Kidney epithelial cell (primary cell): ENCODE results near the gene LRP3. TPM values are rescaled to one million over a fixed set of nuclear protein-coding genes. Genes with fewer than 3 reads are reported as not detected.
"Not testable (repeated sequence)": the region's sequence is repeated elsewhere in the genome, so short reads cannot be mapped to it uniquely, and the experiment has no call there.

Experiments used
- DNase-seq: peaks from one replicate; pipeline ENCODE4 v3.0.0-alpha.2; 2010; ENCODE audit warnings: low read depth
- H3K27me3 ChIP-seq: 2 replicates; pipeline ENCODE4 v1.6.0; 2011; ENCODE audit warnings: low read length; ENCODE audit not compliant: control insufficient read depth, insufficient read depth
- H3K36me3 ChIP-seq: 2 replicates; pipeline ENCODE4 v1.5.1; 2011; ENCODE audit warnings: low read length; ENCODE audit not compliant: control insufficient read depth, insufficient read depth
- H3K4me3 ChIP-seq: 2 replicates; pipeline ENCODE4 v1.5.1; 2011; ENCODE audit warnings: low read depth, mild to moderate bottlenecking, control low read depth, low read length
- total RNA-seq: library from RNA; depleted of rRNA; stranded (reverse); fragments of >200 nt; gene quantifications from 2 replicates; pipeline ENCODE4 v1.2.3, GENCODE V29; 2015
- TF ChIP-seq, protein P1 (sequence below): IDR thresholded peaks from 2 replicates; pipeline ENCODE4 v1.5.1; 2011; ENCODE audit warnings: mild to moderate bottlenecking, moderate library complexity, low read length, control low read depth, inconsistent platforms; ENCODE audit not compliant: insufficient read depth, poor library complexity, severe bottlenecking

LRP3 gene
- total RNA-seq, 1 donor from 2014 or later = 42.8 TPM

DNA sequence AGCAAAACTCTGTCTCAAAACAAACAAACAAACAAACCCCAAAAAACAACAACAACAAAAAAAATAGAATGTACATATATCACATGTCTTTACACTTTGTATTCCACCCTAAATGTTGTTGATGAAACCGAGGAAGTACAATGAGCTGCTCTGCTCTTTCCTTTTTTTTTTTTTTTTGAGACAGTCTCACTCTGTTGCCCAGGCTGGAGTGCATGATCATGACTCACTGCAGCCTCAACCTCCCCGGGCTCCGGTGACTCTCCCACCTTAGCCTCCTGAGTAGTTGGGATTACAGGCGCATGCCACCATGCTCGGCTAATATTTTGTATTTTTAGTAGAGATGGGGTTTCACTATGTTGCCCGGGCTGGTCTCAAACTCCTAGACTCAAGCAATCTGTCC is 30.6 kb upstream of the LRP3 start:
- no peak for DNase-seq

DNA sequence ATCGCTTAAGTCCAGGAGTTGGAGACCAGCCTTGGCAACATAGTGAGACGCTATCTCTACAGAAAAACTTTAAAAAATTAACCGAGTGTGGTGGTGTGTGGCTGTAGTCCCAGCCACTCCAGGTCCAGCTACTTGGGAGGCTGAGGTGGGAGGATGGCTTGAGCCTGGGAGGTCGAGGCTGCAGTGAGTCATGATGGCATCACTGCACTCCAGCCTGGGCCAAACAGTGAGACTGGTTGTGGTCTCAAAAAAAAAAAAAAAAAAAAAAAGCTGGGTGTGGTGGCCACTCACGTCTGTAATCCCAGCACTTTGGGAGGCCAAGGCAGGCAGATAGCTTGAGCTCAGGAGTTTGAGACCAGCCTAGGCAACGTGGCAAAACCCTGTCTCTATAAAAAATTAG is 28.1 kb upstream of the LRP3 start:
- not testable (repeated sequence) for H3K36me3 ChIP-seq, H3K4me3 ChIP-seq, H3K27me3 ChIP-seq, DNase-seq

More for the DNA sequence above, 30.6 kb upstream of the LRP3 start:
- TF ChIP-seq, protein P1, sequence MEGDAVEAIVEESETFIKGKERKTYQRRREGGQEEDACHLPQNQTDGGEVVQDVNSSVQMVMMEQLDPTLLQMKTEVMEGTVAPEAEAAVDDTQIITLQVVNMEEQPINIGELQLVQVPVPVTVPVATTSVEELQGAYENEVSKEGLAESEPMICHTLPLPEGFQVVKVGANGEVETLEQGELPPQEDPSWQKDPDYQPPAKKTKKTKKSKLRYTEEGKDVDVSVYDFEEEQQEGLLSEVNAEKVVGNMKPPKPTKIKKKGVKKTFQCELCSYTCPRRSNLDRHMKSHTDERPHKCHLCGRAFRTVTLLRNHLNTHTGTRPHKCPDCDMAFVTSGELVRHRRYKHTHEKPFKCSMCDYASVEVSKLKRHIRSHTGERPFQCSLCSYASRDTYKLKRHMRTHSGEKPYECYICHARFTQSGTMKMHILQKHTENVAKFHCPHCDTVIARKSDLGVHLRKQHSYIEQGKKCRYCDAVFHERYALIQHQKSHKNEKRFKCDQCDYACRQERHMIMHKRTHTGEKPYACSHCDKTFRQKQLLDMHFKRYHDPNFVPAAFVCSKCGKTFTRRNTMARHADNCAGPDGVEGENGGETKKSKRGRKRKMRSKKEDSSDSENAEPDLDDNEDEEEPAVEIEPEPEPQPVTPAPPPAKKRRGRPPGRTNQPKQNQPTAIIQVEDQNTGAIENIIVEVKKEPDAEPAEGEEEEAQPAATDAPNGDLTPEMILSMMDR = no peak
- H3K36me3 ChIP-seq = no peaks in the 10 kb centered on the region
- H3K27me3 ChIP-seq = no peaks in the 10 kb centered on the region
- H3K4me3 ChIP-seq = no peak overlapping the region

- no peaks in the 10 kb centered on the region for H3K27me3 ChIP-seq
- no peak for DNase-seq
- TF ChIP-seq, protein P1 = no peak
- H3K36me3 ChIP-seq = no peaks in the 10 kb centered on the region
- no peak overlapping the region for H3K4me3 ChIP-seq
Observed at GRCh38 chr19:33167438-33167837, 26.7 kb upstream of the LRP3 start.

GRCh38 chr19:33168528-33168927 is 25.6 kb upstream of the LRP3 start:
- H3K27me3 ChIP-seq = no peaks in the 10 kb centered on the region
- H3K4me3 ChIP-seq = no peak overlapping the region
- H3K36me3 ChIP-seq = no peaks in the 10 kb centered on the region
- no peak for DNase-seq
- TF ChIP-seq, protein P1 = no peak

GRCh38 chr19:33171222-33171795 is 22.8 kb upstream of the LRP3 start:
- TF ChIP-seq, protein P1 = no peak
- H3K4me3 ChIP-seq = no peak overlapping the region
- H3K27me3 ChIP-seq = no peaks in the 10 kb centered on the region
- DNase-seq = no peak
- H3K36me3 ChIP-seq = no peaks in the 10 kb centered on the region

GRCh38 chr19:33171916-33172359 is 22.2 kb upstream of the LRP3 start:
- DNase-seq = no peak
- no peaks in the 10 kb centered on the region for H3K27me3 ChIP-seq

More at GRCh38 chr19:33171916-33172359, 22.2 kb upstream of the LRP3 start:
- H3K4me3 ChIP-seq = no peak overlapping the region
- no peaks in the 10 kb centered on the region for H3K36me3 ChIP-seq
- TF ChIP-seq, protein P1 = no peak
